HG02623 (cell line): Measurements from ENCODE around the gene MVD.

ENCODE experiments used
- ATAC-seq: cut with Tn5 transposase; IDR thresholded peaks from one replicate; pipeline ENCODE4 v1.9.1; 2021; ENCODE audit warnings: moderate library complexity; ENCODE audit not compliant: unreplicated experiment

Gene MVD

DNA sequence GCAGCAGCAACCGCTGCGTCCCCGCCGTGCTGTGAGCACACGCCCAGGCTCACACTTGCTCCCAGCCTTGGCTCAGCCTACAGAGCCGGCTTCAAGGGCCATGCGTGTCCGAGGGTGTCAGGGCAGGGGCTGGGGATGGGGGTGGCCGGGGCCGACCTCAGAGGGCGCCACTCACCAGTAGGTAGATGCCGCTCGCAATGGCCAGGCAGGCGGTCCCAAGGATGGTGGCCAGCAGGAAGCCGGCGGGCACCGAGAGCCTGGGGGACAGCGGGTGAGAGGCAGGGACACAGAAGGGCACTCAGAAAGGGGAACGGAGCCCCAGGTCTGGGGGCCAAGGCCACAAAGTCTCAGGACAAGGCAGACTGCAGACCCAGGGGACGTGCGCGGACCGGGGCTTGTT is 16.9 kb downstream of the MVD start:
- ATAC-seq = no peak

GRCh38 chr16:88645455-88645854 is 17.4 kb downstream of the MVD start:
- no peak for ATAC-seq

GRCh38 chr16:88643644-88643932 is 19.3 kb downstream of the MVD start:
- ATAC-seq = no peak

DNA sequence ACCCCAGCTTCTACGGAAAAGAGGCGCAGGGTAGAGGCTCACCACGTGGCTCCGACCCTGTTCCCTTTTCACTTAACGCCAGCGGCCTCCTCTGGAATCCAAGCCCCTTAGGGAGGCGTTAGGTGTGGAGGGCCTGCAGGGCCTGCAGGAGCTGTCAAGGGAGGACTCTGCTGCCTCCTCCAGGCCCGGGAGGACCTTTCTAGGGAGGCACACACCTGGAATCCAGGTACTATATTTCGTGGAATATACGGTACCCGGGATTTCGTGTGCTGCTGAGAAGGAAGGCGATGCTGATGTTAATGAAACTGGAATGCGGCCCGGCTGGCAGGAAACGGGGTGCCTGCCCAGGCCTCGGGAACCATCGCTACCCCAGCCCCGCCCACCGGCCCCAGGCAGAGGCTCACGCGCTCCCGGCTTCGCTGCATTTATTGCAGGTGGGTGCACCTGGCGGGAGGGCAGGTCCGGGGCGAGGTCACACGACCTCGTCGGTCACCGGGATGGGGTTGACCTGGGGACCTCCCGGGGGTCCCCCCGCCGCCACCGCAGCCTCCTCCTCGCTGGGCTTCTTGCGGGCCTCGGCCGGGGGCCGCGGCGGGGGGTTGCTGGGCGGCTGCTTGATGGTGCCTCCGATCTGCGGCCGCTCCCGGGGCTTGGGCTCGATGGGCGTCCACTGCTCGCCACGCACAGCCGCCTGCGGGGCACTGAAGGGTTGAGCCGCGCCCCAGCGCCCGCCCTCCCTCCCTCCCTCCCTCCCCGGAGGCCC is 19.8 kb downstream of the MVD start:
- ATAC-seq = no peak

DNA sequence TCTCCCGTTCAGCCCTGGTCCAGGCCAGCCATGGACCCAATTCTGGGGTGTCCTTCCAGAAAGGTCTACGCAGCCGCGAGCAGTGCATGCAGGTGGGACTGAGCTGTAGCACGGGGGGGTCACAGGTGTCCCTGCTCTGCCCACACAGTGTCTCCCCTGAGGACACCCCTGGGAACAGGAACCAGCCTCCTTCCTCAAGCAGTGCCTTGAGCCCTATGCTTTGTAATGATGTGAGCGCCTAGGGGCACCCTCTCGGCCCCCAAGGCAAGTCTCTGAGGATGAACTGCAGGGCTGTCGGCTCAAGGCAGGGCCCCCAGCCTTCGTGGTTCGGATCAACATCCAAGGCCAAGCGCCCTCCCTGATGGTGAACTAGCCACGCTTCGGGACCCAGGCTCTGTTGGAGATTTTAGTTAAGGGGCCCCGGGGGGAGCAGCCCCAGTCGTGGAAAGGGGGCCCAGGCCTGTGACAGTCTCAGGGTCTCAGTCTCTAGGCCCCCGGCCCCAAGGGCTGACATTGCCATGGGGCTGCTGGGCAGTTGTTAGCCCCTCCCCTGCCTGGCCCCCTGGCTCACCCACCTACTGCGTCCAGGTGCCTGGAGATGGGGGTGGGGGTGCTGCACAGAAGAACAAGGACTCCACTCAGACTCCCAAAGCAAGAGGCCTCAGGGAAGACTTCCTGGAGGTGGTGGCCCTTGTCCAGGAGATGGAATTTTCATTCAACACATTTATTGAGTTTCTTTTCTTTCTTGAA is 22.2 kb downstream of the MVD start:
- ATAC-seq = no peak

- ATAC-seq = no peak
Observed at GRCh38 chr16:88640039-88640495, 22.8 kb downstream of the MVD start.

DNA sequence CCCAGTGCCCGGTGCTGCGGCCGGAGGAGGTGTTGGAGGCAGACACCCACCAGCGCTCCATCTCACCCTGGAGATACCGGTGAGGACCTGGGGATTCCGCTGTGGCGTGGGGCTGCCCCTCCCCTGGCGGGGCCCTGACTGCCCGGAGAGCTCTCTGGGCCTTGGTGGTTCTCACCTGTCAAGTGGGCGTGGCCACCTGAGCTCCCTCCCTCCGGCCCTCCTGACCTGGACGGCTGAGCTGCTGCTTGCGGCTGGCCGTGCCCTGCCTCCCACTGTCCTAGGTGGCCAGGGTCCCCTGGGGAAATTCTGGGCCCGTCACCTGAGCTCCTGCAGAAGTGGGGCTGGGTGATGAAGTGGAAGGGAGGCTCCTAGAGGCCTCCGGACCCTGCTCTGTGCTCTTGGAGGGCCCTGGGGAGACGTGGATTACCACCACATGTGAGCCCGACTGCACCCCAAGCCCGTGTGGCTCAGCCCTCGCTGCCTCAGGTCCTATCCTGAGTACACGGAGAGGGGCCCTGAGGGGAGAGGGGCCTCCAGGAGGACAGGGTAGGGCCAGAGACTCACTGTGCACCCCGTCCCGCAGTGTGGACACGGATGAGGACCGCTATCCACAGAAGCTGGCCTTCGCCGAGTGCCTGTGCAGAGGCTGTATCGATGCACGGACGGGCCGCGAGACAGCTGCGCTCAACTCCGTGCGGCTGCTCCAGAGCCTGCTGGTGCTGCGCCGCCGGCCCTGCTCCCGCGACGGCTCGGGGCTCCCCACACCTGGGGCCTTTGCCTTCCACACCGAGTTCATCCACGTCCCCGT is 23.5 kb downstream of the MVD start:
- no peak for ATAC-seq

DNA sequence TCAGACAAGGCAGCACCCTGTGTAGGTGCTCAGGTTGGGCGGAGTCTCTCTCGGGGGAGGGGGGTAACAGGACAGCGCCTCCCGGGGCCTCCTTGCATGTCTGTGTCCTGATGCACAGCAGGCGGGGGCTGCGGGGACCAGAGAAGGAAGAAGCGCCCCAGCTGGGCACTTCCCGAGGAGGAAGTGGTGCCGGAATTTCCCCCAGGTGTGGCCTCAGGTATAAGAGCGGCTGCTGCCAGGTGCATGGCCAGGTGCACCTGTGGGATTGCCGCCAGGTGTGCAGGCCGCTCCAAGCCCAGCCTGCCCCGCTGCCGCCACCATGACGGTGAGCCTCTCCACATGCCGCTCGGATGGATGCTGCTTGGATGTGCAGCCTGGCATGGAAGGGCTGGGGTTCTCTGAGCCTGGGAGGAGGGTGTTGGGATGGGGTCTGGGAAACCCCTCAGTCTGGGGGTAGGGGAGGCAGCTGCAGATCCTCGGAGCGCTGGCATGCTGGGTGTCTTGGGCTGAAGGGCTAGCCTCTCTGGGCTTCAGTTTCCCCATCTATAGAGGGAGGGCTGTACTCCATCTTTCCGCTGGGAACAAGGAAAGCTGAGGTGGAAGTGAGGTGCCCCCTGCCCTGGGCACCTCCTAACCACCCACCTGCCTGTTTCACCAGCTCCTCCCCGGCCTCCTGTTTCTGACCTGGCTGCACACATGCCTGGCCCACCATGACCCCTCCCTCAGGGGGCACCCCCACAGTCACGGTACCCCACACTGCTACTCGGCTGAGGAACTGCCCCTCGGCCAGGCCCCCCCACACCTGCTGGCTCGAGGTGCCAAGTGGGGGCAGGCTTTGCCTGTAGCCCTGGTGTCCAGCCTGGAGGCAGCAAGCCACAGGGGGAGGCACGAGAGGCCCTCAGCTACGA is 24.3 kb downstream of the MVD start, which contains the start of gene IL17C:
IL17C (plus strand) TSS at position 250 of the 908 bp plus-strand sequence; CDS start at position 320, 70 bp downstream.
- no peak for ATAC-seq

GRCh38 chr16:88636488-88637265 is 26.2 kb downstream of the MVD start:
- no peak for ATAC-seq

- no peak for ATAC-seq
Observed at GRCh38 chr16:88635671-88636319, 27.1 kb downstream of the MVD start.

- ATAC-seq = no peak
Observed at GRCh38 chr16:88634994-88635670, 27.8 kb downstream of the MVD start.

DNA sequence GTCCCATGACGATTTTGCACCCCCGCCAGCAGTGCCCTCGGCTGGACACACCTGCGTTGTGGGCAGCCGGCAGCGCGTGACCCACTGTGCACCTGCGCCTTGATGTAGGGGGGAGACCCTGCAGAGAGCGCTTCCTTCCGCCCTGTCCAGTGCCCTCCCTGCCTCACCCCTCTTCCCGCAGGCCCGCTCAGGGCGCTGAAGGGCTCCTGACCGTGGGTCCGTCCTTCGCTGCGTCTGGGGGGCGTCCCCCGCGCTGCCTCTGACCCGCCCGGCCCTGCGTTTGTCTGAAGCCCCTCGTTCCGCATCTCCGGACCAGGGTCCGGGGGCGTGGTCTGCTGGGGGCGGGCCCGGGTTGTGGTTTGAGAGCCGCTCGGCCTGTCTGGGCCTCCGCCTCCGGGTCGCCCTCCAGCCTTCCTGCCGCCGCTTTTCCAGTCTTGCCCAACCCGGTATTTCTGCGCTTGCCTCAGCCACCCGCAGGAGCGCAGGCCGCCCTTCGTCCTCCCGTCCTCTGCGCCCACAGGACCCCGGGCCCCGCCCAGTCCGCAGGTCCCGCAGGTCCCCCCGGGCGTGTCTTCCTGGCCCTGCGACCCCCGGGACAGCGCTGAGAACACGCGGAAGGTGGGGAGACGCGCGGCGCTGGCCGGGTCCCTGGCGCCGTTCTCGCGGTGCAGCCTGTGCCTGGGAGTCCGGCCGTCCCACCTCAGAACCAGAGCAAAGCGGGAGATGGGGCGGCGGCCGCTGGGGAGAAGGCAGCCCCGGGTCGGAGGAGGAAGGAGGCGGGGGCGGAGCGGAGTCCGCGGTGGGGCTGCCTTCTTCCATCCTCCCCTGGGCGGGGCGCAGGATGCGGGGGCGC is 28.5 kb downstream of the MVD start:
- ATAC-seq = peak; percentile 46

GRCh38 chr16:88633684-88634140 is 29.2 kb downstream of the MVD start:
- ATAC-seq = peak; percentile 16

DNA sequence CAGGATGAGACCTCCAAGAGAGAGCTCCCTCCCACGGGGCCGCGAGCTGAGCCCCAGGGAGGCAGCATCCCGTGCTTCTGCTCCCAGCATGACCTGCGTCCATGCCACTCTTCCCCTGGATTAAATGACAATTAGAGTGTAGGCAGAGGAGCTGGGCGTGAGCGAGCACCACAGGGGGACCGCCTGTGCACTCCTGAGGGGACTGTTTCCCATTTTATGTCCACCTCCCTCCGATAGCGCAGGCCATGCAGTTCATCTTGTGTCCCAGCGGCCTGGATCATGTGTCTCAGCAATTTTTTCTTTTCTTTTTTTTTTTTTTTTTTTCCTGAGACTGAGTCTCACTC is 30.3 kb downstream of the MVD start:
- ATAC-seq = no peak

DNA sequence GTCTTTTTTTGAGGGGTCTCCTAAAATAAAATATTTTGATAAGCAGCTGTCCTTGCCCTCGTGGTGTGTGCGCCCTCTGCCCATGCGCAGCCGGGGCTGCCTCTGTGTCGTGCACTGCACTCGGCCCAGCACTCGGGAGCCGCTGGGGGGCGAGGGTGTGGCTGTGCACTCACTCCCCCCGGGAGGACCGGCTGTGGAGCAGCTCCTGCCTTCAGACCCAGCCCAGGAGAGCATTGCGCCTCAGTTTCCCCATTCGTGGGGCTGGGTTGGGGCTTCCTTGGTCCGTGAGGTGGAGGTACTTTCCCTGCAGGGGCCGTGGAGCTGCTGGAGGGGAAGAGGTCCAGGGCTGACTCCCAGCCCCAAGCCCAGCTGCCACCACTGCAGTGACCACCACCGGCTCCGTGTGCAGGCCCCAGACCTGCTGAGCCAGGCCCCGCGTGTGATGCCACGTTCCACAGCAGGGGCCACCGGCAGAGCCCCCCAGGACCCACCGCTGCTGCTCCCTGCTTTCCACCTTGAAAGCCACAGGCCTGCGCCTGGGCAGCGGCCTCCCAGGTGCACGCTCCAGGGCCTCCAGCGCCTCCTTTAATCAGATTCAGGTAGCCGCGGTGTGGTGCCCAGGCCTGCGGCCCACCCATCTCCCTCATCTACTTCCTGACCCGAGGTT is 30.8 kb downstream of the MVD start:
- ATAC-seq = no peak

GRCh38 chr16:88631384-88631783 is 31.5 kb downstream of the MVD start:
- no peak for ATAC-seq

GRCh38 chr16:88630941-88631340 is 31.9 kb downstream of the MVD start:
- ATAC-seq = no peak
